ENCODE measurements around the gene NECTIN2.
A peak's percentile ranks its signal among the peaks of the same experiment; 100 is the strongest.
"Not testable (repeated sequence)": the region's sequence is repeated elsewhere in the genome, so short reads cannot be mapped to it uniquely, and the experiment has no call there.

Gene NECTIN2

GRCh38 chr19:44817725-44818465 lies 28.2 kb upstream of the NECTIN2 start:
- DNase-seq (ENCODE audit: low spot score): no peak

GRCh38 chr19:44818466-44819031 lies 27.5 kb upstream of the NECTIN2 start:
- DNase-seq (ENCODE audit: low spot score): no peak

GRCh38 chr19:44819246-44819832 lies 26.8 kb upstream of the NECTIN2 start:
- DNase-seq (ENCODE audit: low spot score): no peak

- no peak for DNase-seq (ENCODE audit: low spot score)
These were observed 25.2 kb upstream of the NECTIN2 start for GRCh38 chr19:44820648-44821609.

- DNase-seq (ENCODE audit: low spot score): no peak
These were observed 23.9 kb upstream of the NECTIN2 start for GRCh38 chr19:44822177-44822576.

GRCh38 chr19:44822670-44823372 lies 23.3 kb upstream of the NECTIN2 start:
- no peak for DNase-seq (ENCODE audit: low spot score)

GRCh38 chr19:44823373-44823698 lies 22.8 kb upstream of the NECTIN2 start:
- no peak for DNase-seq (ENCODE audit: low spot score)

- DNase-seq (ENCODE audit: low spot score): no peak
These were observed 21.3 kb upstream of the NECTIN2 start for GRCh38 chr19:44824761-44825160.

- not testable (repeated sequence) for DNase-seq (ENCODE audit: low spot score)
These were observed 13.2 kb upstream of the NECTIN2 start for GRCh38 chr19:44832875-44833274.

- not testable (repeated sequence) for DNase-seq (ENCODE audit: low spot score)
These were observed 11.7 kb upstream of the NECTIN2 start for GRCh38 chr19:44834399-44834798.

GRCh38 chr19:44839276-44839675 lies 6.8 kb upstream of the NECTIN2 start:
- no peak for DNase-seq (ENCODE audit: low spot score)

GRCh38 chr19:44840811-44841210 lies 5.3 kb upstream of the NECTIN2 start:
- no peak for DNase-seq (ENCODE audit: low spot score)

- no peak for DNase-seq (ENCODE audit: low spot score)
These were observed 4.9 kb upstream of the NECTIN2 start for GRCh38 chr19:44841231-44841630.

- no peak for DNase-seq (ENCODE audit: low spot score)
These were observed 848 bp upstream of the NECTIN2 start for GRCh38 chr19:44845286-44845611.

GRCh38 chr19:44846455-44847143 lies 502 bp downstream of the NECTIN2 start:
- peak; percentile 86 for DNase-seq (ENCODE audit: low spot score)

- peak; percentile 74 for DNase-seq (ENCODE audit: low spot score)
These were observed 1.3 kb downstream of the NECTIN2 start for GRCh38 chr19:44847144-44848035.

GRCh38 chr19:44848036-44848811 lies 2.1 kb downstream of the NECTIN2 start:
- DNase-seq (ENCODE audit: low spot score): peak; percentile 68

- DNase-seq (ENCODE audit: low spot score): peak; percentile 63
These were observed 2.8 kb downstream of the NECTIN2 start for GRCh38 chr19:44848812-44849447.

- no peak for DNase-seq (ENCODE audit: low spot score)
These were observed 4.6 kb downstream of the NECTIN2 start for GRCh38 chr19:44850641-44851109.

Measured in ecto neural progenitor cell (in vitro differentiated cells).